ENCODE results near the gene CDHR2.

Gene CDHR2

DNA sequence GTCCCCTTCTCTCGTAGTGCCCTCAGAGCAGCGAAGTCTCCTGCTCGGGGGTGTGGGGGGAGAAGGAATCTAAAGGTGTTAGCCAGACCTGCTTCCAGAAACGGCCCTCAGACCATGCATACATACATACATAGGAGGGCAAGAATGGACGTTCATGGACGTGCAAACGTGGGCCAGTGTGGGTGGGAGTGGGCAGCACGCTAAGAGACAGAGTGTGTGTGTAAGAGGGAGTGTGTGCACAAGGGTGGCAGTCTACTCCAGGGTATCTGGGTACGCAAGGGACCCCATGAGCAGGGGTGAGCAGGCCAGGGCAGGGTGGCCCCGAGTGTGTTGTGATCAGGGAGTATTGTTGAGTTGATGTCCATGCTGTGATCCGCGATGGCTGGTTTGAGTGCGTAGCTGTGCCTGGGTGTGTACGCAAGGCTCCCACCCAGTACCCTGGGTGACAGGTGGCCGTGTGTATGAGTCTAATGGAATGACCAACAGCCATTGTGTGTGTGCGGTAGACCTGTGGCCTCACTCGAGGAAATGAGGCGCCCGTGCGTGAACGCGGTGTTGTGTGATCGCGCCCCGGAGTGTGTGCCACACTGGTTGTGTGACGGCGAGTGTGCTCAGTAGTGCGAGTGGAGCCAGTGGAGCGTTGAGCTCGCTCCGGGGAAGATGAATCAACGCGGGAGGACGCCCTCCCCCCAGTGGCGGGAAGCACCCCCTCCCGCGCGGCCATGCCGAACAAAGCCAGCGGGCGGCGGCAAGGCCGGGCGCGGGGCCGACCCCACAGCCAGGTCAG is 60.0 kb downstream of the CDHR2 start:
- no peaks in the 10 kb centered on the region for H3K36me3 ChIP-seq (ENCODE audit: insufficient read depth, low read length)
- H3K4me3 ChIP-seq = peak overlapping the region; percentile 81
- no peak for TF ChIP-seq EZH2 (IDR thresholded peaks at IDR 0.05)
- no peak for TF ChIP-seq FOXP2 (optimal IDR thresholded peaks at IDR 0.05; ENCODE audit: control extremely low read depth, extremely low read length, insufficient read depth)
- no peak for TF ChIP-seq POLR2AphosphoS5 (IDR thresholded peaks at IDR 0.05; ENCODE audit: borderline replicate concordance, low read depth, low read length)
- no peak overlapping the region for H3K27ac ChIP-seq
- no peaks in the 10 kb centered on the region for H3K9me3 ChIP-seq (ENCODE audit: low read depth, low read length)
- DNase-seq (ENCODE audit: low read depth, low spot score) = no peak
- H3K9ac ChIP-seq (ENCODE audit: insufficient read length) = no peak overlapping the region

DNA sequence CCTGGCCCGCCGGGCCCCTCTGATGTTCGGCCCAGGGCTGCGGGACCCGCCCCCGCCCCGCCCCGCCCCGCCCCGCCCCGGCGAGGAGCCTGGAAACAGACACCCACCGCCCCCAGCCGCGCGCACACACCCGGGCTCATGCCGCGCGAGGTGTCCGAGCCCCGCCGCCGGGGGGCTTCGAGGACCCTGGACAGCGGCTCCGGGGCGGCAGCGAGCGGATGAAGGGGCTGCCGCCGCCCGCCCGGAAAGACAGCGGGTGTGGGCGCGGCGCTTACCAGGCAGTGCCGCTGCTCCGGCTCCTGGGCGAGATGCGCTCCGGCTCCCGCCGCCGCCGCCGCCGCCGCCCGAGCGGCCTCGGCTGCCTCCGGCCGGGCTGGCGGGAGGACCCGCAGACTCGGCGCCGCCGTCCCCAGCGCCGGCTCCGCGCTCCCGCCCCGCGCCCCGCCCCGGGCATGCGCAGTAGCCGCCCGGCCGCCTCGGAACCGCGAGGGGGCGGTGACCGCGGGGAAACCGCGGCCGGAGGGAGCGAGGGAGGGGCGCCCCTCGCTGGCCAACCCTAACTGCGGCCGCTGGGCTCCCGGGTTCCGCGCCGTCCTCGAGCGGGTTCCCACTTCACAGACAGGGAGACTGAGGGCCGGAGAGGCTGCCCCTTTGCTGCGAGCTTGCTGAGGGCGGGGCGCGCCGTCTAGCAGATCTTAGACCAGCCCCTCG is 60.7 kb downstream of the CDHR2 start, which contains the start of gene GPRIN1:
Gene GPRIN1 (minus strand): TSS at position 433 of the 711 bp plus-strand sequence. CDS start 10,322 bp downstream, outside the sequence.
- no peak for TF ChIP-seq EZH2 (IDR thresholded peaks at IDR 0.05)
- TF ChIP-seq FOXP2 (optimal IDR thresholded peaks at IDR 0.05; ENCODE audit: control extremely low read depth, extremely low read length, insufficient read depth) = no peak
- TF ChIP-seq POLR2AphosphoS5 (IDR thresholded peaks at IDR 0.05; ENCODE audit: borderline replicate concordance, low read depth, low read length) = no peak
- Histone ChIP-seq H3K9ac (ENCODE audit: insufficient read length) (no peak within 1 kb of the TSS), H3K27ac (no peak within 1 kb of the TSS), H3K36me3 (ENCODE audit: insufficient read depth, low read length) (no peaks in the 10 kb centered on the region), H3K4me3 (peak within 1 kb of the TSS; percentile 81), H3K9me3 (ENCODE audit: low read depth, low read length) (no peaks in the 10 kb centered on the region)
- DNase-seq (ENCODE audit: low read depth, low spot score) = no peak

DNA sequence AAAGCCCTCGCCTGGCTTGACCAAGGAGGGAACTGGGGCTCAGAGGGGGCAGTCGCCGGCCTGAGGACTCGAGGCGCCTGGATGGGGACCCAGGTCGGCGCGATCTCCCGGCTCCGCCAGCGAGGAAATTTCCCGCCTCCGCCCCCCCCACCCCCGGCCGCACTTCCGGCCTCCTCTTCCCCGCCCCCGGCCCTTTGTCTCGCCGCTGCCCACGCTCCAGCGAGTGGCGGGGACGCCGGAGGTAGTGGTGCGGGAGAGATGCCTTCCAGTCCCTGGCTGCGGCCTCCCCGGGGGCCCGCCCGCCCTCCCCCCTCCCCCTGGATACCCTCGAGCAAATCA is 61.3 kb downstream of the CDHR2 start:
- Histone ChIP-seq H3K9me3 (ENCODE audit: low read depth, low read length) (no peaks in the 10 kb centered on the region), H3K27ac (no peak overlapping the region), H3K9ac (ENCODE audit: insufficient read length) (no peak overlapping the region), H3K4me3 (peak overlapping the region; percentile 81), H3K36me3 (ENCODE audit: insufficient read depth, low read length) (no peaks in the 10 kb centered on the region)
- no peak for DNase-seq (ENCODE audit: low read depth, low spot score)
- TF ChIP-seq POLR2AphosphoS5 (IDR thresholded peaks at IDR 0.05; ENCODE audit: borderline replicate concordance, low read depth, low read length) (no peak), EZH2 (IDR thresholded peaks at IDR 0.05) (no peak), FOXP2 (optimal IDR thresholded peaks at IDR 0.05; ENCODE audit: control extremely low read depth, extremely low read length, insufficient read depth) (no peak)

DNA sequence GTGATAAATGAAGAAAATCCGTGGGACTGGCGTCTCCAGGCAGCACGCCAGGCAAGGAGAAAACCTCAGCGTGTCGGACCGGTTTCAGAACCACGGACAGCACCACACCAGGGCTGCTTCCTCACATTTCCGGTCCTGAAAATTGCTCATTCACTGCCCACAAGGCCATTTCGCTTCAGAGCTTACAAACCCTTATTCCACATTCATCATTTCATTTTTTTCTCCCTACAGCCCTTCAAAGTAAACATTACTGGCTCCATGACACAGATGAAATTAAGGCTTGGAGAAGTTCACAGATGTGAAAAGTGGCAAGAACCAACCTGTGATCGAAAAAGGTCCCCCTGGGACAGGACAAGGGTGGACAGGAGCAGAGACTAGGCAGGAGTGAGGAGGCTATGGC is 62.3 kb downstream of the CDHR2 start:
- Histone ChIP-seq H3K36me3 (ENCODE audit: insufficient read depth, low read length) (no peaks in the 10 kb centered on the region), H3K9me3 (ENCODE audit: low read depth, low read length) (no peaks in the 10 kb centered on the region), H3K4me3 (no peak overlapping the region), H3K9ac (ENCODE audit: insufficient read length) (no peak overlapping the region), H3K27ac (no peak overlapping the region)
- no peak for DNase-seq (ENCODE audit: low read depth, low spot score)
- no peak for TF ChIP-seq FOXP2 (optimal IDR thresholded peaks at IDR 0.05; ENCODE audit: control extremely low read depth, extremely low read length, insufficient read depth)
- TF ChIP-seq EZH2 (IDR thresholded peaks at IDR 0.05) = no peak
- TF ChIP-seq POLR2AphosphoS5 (IDR thresholded peaks at IDR 0.05; ENCODE audit: borderline replicate concordance, low read depth, low read length) = no peak

DNA sequence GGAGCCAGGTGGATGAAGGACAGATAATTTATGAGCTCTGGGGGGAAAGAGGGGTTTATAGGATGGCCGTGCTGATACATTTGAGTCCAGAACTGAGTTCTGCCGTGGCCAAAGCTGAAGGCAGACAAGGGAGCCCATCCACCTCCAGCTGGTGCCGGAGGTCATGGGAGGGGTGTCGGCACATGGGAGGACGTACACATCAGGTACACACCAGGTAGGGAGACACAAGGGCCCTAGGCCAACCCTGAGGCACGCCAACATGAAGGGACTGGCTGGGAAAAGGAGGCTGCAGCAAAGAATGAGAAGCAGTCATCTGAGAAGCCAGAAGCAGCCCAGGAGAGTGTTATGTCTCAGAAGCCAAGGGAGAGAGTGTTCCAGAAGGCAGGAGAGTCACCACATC is 62.9 kb downstream of the CDHR2 start:
- no peak overlapping the region for H3K9ac ChIP-seq (ENCODE audit: insufficient read length)
- DNase-seq (ENCODE audit: low read depth, low spot score) = no peak
- no peaks in the 10 kb centered on the region for H3K36me3 ChIP-seq (ENCODE audit: insufficient read depth, low read length)
- no peaks in the 10 kb centered on the region for H3K9me3 ChIP-seq (ENCODE audit: low read depth, low read length)
- H3K27ac ChIP-seq = no peak overlapping the region
- TF ChIP-seq POLR2AphosphoS5 (IDR thresholded peaks at IDR 0.05; ENCODE audit: borderline replicate concordance, low read depth, low read length) = no peak
- TF ChIP-seq FOXP2 (optimal IDR thresholded peaks at IDR 0.05; ENCODE audit: control extremely low read depth, extremely low read length, insufficient read depth) = no peak
- no peak overlapping the region for H3K4me3 ChIP-seq

DNA sequence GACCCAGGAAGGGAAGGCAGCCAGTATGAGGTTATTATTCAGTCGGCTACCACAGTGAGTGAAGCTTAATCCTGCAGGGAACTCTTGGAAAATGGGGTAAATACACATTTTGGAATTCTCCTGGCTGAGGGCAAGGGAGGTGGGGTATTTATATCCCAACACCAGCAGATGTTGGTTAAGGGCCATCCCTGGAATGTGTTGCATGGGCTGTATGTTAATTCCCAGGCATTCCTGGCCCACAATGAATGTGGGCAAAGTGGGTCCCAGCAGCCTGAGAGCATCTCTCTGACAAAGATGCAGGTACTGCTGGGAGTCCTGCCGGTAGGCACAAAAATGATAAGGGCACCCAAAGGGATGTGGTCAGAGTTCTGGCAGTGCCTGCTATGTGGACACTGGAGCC is 63.7 kb downstream of the CDHR2 start:
- DNase-seq (ENCODE audit: low read depth, low spot score) = no peak
- Histone ChIP-seq H3K9ac (ENCODE audit: insufficient read length) (no peak overlapping the region), H3K36me3 (ENCODE audit: insufficient read depth, low read length) (no peaks in the 10 kb centered on the region), H3K4me3 (no peak overlapping the region), H3K27ac (no peak overlapping the region), H3K9me3 (ENCODE audit: low read depth, low read length) (no peaks in the 10 kb centered on the region)
- no peak for TF ChIP-seq FOXP2 (optimal IDR thresholded peaks at IDR 0.05; ENCODE audit: control extremely low read depth, extremely low read length, insufficient read depth)
- no peak for TF ChIP-seq EZH2 (IDR thresholded peaks at IDR 0.05)
- TF ChIP-seq POLR2AphosphoS5 (IDR thresholded peaks at IDR 0.05; ENCODE audit: borderline replicate concordance, low read depth, low read length) = no peak

DNA sequence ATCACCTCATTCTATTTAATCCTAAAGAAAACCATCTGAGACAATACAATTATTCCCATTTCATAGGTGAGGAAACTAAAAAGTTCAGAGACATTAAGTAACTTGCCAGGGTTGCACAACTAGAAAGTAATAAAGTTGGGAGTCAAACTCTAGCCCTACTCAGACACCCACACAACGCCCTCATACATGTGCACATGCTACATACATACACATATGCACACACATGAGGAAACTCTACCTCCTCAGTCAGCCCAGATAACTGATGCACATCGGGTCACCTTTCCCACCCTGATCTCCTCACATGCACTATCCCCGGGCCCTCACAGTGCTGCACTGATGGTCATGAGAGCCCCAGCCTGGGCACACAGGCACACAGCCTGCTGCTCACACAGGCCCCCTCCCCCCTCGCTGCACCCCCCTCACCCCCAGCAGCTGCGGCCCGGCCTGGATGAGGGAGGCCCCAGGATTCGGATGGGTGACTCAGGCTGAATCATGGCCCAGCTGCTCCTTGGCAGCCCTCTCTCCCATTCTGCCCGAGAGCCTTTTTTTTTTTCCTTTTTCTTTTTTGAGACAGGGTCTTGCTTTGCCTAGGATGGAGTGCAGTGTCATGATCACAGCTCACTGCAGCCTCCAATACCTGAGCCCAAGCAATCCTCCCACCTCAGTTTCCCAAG is 65.8 kb downstream of the CDHR2 start:
- H3K9me3 ChIP-seq (ENCODE audit: low read depth, low read length) = no peaks in the 10 kb centered on the region
- no peak overlapping the region for H3K27ac ChIP-seq
- H3K4me3 ChIP-seq = no peak overlapping the region
- no peaks in the 10 kb centered on the region for H3K36me3 ChIP-seq (ENCODE audit: insufficient read depth, low read length)
- no peak for DNase-seq (ENCODE audit: low read depth, low spot score)
- no peak overlapping the region for H3K9ac ChIP-seq (ENCODE audit: insufficient read length)
- TF ChIP-seq FOXP2 (optimal IDR thresholded peaks at IDR 0.05; ENCODE audit: control extremely low read depth, extremely low read length, insufficient read depth) (no peak), POLR2AphosphoS5 (IDR thresholded peaks at IDR 0.05; ENCODE audit: borderline replicate concordance, low read depth, low read length) (no peak), EZH2 (IDR thresholded peaks at IDR 0.05) (no peak)

DNA sequence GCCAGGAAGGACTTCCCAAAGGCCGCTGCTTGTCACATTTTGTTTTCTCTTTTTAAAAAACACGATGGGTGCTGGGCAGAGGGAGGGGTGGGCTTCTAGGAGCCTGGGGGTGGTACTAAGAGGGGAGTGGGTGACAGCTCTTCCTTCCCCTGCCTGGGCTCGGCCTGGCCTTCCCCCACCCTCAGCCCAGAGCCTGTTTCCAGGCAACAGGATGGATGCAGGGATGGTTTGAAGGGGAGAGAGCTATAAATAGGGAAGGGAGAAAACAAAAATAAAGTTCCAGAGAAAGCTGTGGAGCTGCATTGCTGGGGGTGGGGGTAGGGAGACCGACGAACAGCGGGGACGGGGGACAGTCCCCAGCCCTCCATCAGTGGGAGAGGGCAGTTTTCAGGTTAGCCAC is 67.4 kb downstream of the CDHR2 start:
- no peak overlapping the region for H3K9ac ChIP-seq (ENCODE audit: insufficient read length)
- H3K36me3 ChIP-seq (ENCODE audit: insufficient read depth, low read length) = no peaks in the 10 kb centered on the region
- DNase-seq (ENCODE audit: low read depth, low spot score) = no peak
- H3K27ac ChIP-seq = no peak overlapping the region
- no peak overlapping the region for H3K4me3 ChIP-seq
- TF ChIP-seq POLR2AphosphoS5 (IDR thresholded peaks at IDR 0.05; ENCODE audit: borderline replicate concordance, low read depth, low read length) = no peak
- TF ChIP-seq FOXP2 (optimal IDR thresholded peaks at IDR 0.05; ENCODE audit: control extremely low read depth, extremely low read length, insufficient read depth) = no peak
- TF ChIP-seq EZH2 (IDR thresholded peaks at IDR 0.05) = no peak
- no peaks in the 10 kb centered on the region for H3K9me3 ChIP-seq (ENCODE audit: low read depth, low read length)
